NCI-H446 treated with DMSO at 0.1 percent for 48 hours (cell line): ENCODE data around the gene PC.
A peak's percentile ranks its signal among the peaks of the same experiment; 100 is the strongest.
"Not testable (repeated sequence)": the region's sequence is repeated elsewhere in the genome, so short reads cannot be mapped to it uniquely, and the experiment has no call there.

Source experiments
- DNase-seq: peaks from one replicate; lab custom pipeline; 2025; lab: John Stamatoyannopoulos, UW

Gene PC

GRCh38 chr11:66958232-66958955, at the start of gene PC:
Gene PC, minus strand, starts transcription at chr11:66958383. Its CDS starts 86,224 bp downstream, at chr11:66872159.
- peak; percentile 100 for DNase-seq

GRCh38 chr11:67007126-67007525, 48.9 kb upstream of the PC start:
- no peak for DNase-seq

DNA sequence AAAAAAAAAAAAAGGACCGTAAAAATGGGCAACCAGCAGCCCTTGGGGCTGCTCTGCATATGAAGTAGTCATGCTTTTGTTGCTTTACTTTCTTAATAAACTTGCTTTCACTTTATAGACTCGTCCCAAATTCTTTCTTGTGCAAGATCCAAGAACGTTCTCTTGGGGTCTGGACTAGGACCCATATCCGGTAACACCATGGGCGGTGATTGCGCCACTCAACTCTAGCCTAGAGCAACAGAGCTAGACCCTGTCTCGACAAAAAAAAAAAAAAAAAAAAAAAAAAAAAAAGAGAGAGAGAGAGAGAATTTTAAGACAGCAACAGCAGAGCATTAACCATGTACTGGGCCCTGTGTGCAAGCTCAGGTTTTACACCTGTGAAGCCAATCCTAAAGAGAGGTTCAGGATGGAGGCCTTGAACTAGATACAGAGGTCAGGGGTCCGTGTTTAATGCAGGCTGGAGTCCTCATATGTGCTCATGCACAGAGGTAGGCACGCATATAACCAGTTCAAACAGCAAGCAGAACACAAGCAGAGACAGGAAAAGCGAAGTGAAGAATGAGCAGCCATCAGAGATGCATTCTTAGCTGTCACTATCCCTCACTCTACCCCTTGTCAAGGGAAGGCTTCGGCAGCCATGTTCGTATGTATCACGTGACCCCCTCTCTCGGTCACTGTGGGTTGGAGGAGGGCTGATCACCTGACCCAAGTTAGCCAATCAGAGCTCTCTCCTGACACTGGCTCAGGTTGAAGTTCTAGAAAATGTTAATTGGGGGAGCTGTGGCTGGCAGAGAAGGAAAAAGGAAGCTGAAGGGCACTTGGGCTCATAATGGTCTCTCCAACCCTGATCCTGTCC, 48.1 kb upstream of the PC start:
- no peak for DNase-seq

DNA sequence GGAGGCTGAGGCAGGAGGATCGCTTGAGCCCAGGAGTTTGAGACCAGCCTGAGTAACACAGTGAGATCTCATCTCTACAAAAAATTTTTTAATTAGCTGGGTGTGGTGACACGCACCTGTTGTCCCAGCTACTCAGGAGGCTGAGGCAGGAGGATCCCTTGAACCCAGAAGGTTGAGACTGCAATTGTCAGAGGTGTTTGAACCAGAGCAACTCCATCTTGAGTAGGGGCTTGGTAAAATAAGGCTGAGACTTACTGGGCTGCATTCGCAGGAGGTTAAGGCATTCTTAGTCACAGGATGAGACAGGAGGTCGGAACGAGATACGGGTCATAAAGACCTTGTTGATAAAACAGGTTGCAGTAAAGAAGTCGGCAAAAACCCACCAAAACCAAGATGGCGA, 47.0 kb upstream of the PC start:
- not testable (repeated sequence) for DNase-seq

DNA sequence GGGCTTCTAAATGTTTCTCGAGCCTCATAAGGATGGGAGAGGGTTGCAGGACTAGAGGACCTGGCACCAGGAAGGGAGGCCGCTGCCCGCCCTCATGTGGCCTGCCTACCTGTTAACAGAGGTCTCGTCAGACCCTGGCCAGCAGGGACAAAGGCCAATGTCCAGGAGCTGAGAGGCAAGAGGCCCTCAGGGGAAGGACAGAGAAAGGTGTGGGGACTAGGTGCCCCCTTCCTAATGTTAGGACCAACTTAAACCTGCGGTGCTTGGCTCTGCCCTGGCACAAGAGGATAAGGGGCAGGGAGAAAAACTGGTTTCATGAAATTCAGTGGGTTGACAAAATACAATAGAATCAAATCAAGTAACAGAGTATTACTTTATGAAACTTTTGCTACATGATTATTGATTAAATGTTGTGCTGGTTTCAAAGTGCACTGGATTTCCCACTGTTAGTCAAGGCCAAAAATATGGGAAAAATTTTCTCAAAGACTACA, 44.8 kb upstream of the PC start:
- no peak for DNase-seq

GRCh38 chr11:67002297-67002913, 44.2 kb upstream of the PC start:
- DNase-seq, result no peak

DNA sequence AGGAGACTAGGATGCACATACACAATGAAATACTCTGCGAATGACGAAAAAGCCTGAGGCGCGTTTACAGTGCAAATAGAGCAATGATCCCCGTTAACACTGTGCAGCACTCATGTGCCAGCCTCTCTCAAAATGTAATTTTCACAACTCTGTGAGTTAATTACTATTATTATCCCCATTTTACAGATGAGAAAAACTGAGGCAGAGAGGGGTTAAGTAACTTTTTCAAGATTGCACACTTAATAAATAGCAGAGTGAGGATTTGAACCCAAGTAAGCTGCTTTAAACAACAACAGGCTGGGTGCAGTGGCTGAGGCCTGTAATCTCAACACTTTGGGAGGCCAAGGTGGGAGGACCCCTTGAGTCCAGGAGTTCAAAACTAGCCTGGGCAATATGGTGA, 43.1 kb upstream of the PC start:
- DNase-seq, result no peak

GRCh38 chr11:66999555-66999954, 41.4 kb upstream of the PC start:
- no peak for DNase-seq

- DNase-seq, result no peak
Measured at GRCh38 chr11:66996609-66997273, 38.6 kb upstream of the PC start.

DNA sequence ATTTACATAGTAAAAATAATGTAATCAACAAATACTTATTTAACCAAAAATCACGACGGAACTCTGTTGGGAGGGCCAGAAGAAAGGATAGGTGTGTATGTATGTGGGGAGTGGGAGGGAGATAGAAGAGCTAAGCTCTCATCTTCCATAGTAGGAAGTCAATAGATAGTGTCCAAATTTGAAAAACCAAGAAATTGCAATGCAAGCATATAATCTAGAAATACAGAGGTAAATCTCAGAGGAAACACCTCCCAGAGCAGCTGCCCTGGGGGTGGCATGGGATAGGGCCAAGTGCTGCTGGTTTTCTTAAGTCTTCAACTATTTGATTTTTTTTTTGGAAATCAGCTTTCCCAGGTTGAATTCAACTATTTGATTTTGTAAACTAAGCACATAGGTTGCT, 33.9 kb upstream of the PC start:
- no peak for DNase-seq

DNA sequence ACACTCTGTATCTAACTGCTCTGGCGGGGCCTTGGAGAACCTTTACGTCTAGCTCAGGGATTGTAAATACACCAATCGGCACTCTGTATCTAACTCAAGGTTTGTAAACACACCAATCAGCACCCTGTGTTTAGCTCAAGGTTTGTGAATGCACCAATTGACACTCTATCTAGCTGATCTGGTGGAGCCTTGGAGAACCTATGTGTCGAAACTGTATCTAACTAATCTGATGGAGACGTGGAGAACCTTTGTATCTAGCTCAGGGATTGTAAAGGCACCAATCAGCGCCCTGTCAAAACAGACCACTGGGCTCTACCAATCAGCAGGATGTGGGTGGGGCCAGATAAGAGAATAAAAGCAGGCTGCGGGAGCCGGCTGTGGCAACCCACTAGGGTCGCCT, 31.2 kb upstream of the PC start:
- DNase-seq, result not testable (repeated sequence)

DNA sequence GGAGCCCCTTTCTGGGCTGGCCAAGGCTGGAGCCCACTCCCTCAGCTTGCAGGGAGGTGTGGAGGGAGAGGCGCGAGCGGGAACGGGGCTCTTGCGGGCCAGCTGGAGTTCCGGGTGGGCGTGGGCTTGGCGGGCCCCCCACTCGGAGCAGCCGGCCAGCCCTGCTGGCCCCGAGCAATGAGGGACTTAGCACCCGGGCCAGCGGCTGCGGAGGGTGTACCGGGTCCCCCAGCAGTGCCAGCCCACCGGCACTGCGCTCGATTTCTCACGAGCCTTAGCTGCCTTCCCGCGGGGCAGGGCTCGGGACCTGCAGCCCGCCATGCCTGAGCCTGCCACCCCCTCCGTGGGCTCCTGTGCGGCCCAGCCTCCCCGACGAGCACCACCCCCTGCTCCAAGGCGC, 30.6 kb upstream of the PC start:
- not testable (repeated sequence) for DNase-seq

DNA sequence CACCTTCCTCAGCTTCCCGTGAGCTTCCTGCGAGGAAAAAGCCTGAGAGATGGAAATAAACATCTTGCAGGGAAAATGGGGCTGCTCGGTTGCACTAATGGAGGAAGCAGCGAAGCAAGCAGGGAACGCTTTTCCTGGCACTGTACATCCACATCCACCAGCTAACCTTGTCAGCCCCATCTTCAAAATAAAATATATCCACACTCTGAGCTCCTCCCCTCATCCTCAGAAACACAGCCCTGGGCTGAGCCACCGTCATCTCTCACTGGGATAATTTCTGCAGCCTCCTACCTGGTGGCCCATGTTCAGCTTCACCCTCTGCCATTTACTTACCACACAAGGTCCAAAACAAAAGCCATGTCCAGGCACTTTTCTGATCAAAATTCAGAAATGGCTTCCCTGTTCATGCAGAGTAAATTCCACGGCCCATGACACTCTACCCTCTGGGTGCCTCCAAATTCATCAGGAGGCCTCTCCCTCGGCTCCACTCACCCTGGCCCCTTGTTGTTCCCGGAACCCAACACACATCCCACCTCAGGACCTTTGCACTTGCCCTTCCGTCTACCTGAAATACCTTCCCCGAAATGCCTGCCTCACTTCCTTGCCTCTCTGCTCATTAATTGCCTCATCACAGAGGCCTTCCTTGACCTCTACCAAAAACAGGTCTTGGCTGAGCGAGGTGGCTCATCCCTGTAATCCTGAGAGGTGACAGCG, 29.9 kb upstream of the PC start:
- no peak for DNase-seq

GRCh38 chr11:66987158-66987620, 29.0 kb upstream of the PC start:
- no peak for DNase-seq

- no peak for DNase-seq
Measured at GRCh38 chr11:66986178-66986545, 28.0 kb upstream of the PC start.

- no peak for DNase-seq
Measured at GRCh38 chr11:66985508-66986177, 27.5 kb upstream of the PC start.

GRCh38 chr11:66983275-66983924, 25.2 kb upstream of the PC start:
- DNase-seq, result no peak

DNA sequence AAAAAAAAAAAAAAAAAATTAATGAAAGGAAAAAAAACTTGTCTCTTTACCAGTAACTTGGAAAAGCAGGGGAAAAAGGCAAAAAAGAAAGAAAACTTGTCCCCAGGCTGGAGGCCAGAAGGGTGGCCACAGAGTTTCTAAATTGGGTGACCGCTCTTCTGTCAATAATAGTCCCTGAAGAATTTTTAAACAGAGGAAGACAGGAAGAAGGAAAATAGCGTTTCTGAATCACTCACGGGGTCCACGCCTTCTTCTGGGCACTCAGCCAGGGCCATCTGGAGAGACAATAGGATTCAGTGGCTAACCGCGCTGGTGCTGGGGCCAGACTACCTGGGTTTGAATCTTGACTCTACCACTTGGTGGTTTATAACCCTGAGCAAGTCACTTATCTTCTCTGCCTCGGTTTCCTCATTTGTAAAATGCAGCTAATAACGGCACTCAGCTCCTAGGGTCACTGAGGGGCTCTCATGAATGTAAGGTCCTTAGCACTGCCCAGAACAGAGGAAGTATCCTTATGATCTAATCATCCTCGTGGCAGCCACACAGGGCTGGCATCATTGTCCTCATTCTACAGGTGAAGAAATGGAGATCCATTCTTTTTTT, 23.9 kb upstream of the PC start:
- peak; percentile 78 for DNase-seq

- no peak for DNase-seq
Measured at GRCh38 chr11:66979336-66979980, 21.3 kb upstream of the PC start.
